Measurements from ENCODE around the gene KCNC4. TPM values are rescaled to one million over a fixed set of nuclear protein-coding genes. Genes with fewer than 3 reads are reported as not detected.

The KCNC4 gene
- total and polyA plus RNA-seq, 2 of the 13 experiments (the other 11 are each of a cell fraction or from before 2014, with no cell fraction given), result 0.24 to 0.66 TPM

- TF ChIP-seq, protein P1, sequence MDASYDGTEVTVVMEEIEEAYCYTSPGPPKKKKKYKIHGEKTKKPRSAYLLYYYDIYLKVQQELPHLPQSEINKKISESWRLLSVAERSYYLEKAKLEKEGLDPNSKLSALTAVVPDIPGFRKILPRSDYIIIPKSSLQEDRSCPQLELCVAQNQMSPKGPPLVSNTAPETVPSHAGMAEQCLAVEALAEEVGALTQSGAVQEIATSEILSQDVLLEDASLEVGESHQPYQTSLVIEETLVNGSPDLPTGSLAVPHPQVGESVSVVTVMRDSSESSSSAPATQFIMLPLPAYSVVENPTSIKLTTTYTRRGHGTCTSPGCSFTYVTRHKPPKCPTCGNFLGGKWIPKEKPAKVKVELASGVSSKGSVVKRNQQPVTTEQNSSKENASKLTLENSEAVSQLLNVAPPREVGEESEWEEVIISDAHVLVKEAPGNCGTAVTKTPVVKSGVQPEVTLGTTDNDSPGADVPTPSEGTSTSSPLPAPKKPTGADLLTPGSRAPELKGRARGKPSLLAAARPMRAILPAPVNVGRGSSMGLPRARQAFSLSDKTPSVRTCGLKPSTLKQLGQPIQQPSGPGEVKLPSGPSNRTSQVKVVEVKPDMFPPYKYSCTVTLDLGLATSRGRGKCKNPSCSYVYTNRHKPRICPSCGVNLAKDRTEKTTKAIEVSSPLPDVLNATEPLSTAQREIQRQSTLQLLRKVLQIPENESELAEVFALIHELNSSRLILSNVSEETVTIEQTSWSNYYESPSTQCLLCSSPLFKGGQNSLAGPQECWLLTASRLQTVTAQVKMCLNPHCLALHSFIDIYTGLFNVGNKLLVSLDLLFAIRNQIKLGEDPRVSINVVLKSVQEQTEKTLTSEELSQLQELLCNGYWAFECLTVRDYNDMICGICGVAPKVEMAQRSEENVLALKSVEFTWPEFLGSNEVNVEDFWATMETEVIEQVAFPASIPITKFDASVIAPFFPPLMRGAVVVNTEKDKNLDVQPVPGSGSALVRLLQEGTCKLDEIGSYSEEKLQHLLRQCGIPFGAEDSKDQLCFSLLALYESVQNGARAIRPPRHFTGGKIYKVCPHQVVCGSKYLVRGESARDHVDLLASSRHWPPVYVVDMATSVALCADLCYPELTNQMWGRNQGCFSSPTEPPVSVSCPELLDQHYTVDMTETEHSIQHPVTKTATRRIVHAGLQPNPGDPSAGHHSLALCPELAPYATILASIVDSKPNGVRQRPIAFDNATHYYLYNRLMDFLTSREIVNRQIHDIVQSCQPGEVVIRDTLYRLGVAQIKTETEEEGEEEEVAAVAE (CRISPR knock-in tag; IDR thresholded peaks at IDR 0.05; ENCODE audit: borderline replicate concordance), result no peak
- no peak for TF ChIP-seq ZC3H4 (CRISPR knock-in tag; IDR thresholded peaks at IDR 0.05; ENCODE audit: borderline replicate concordance)
- TF ChIP-seq CREBL2 (CRISPR knock-in tag; IDR thresholded peaks at IDR 0.05; ENCODE audit: borderline replicate concordance), result no peak
- TF ChIP-seq ZNF414 (CRISPR knock-in tag; IDR thresholded peaks at IDR 0.05), result no peak
- TF ChIP-seq, protein P2, sequence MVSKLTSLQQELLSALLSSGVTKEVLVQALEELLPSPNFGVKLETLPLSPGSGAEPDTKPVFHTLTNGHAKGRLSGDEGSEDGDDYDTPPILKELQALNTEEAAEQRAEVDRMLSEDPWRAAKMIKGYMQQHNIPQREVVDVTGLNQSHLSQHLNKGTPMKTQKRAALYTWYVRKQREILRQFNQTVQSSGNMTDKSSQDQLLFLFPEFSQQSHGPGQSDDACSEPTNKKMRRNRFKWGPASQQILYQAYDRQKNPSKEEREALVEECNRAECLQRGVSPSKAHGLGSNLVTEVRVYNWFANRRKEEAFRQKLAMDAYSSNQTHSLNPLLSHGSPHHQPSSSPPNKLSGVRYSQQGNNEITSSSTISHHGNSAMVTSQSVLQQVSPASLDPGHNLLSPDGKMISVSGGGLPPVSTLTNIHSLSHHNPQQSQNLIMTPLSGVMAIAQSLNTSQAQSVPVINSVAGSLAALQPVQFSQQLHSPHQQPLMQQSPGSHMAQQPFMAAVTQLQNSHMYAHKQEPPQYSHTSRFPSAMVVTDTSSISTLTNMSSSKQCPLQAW (CRISPR knock-in tag; IDR thresholded peaks at IDR 0.05), result no peak
- TF ChIP-seq, protein P3, sequence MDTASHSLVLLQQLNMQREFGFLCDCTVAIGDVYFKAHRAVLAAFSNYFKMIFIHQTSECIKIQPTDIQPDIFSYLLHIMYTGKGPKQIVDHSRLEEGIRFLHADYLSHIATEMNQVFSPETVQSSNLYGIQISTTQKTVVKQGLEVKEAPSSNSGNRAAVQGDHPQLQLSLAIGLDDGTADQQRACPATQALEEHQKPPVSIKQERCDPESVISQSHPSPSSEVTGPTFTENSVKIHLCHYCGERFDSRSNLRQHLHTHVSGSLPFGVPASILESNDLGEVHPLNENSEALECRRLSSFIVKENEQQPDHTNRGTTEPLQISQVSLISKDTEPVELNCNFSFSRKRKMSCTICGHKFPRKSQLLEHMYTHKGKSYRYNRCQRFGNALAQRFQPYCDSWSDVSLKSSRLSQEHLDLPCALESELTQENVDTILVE (CRISPR knock-in tag; IDR thresholded peaks at IDR 0.05), result no peak
- TF ChIP-seq MTF2 (CRISPR knock-in tag; IDR thresholded peaks at IDR 0.05; ENCODE audit: borderline replicate concordance), result peak; percentile 89
- TF ChIP-seq NFKB2 (CRISPR knock-in tag; IDR thresholded peaks at IDR 0.05; ENCODE audit: borderline replicate concordance), result peak; percentile 39; the same call in 1 of the 2 replicates
- TF ChIP-seq ZNF598 (CRISPR knock-in tag; IDR thresholded peaks at IDR 0.05; ENCODE audit: borderline replicate concordance), result no peak
- TF ChIP-seq ATM (IDR thresholded peaks at IDR 0.05; ENCODE audit: borderline replicate concordance), result no peak
- TF ChIP-seq ZNF3 (CRISPR knock-in tag; IDR thresholded peaks at IDR 0.05), result no peak
- peak; percentile 70; the same call in 1 of the 2 replicates for TF ChIP-seq ZNF704 (CRISPR knock-in tag; IDR thresholded peaks at IDR 0.05; ENCODE audit: borderline replicate concordance)
- TF ChIP-seq HNRNPLL (IDR thresholded peaks at IDR 0.05; ENCODE audit: low read depth, low read length, poor library complexity, severe bottlenecking), result peak; percentile 59
- no peak for TF ChIP-seq SMAD1 (CRISPR knock-in tag; IDR thresholded peaks at IDR 0.05; ENCODE audit: borderline replicate concordance, low read depth)
- TF ChIP-seq U2AF1 (optimal IDR thresholded peaks at IDR 0.05; ENCODE audit: low read depth, low read length), result no peak
- TF ChIP-seq ARNT2 (CRISPR knock-in tag; IDR thresholded peaks at IDR 0.05; ENCODE audit: low read depth), result peak; percentile 22; the same call in 1 of the 2 replicates
- TF ChIP-seq MXD3 (CRISPR knock-in tag; IDR thresholded peaks at IDR 0.05), result peak; percentile 48
Measured at GRCh38 chr1:110210604-110211495, 736 bp downstream of the KCNC4 start (continued).
